GM23338 (cell line): ENCODE results near the gene PPM1H. TPM values are rescaled to one million over a fixed set of nuclear protein-coding genes. Genes with fewer than 3 reads are reported as not detected.

ENCODE experiments used
- ATAC-seq: fragments of 200-7000 bp; cut with Tn5 transposase; 3 replicates; pipeline ENCODE4 v1.9.1; 2020
- DNase-seq: peaks from one replicate; pipeline ENCODE4 v3.0.0-alpha.2; 2015; ENCODE audit warnings: low spot score
- H2AFZ ChIP-seq: fragments of 200-600 bp; sonication (generic); 2 replicates; pipeline ENCODE4 v1.8.0; 2016; ENCODE audit warnings: antibody characterized with exemption, mild to moderate bottlenecking, moderate library complexity
- H3F3A ChIP-seq: fragments of 200-600 bp; sonication (generic); replicated peaks from 2 replicates; pipeline ENCODE4 v1.8.0; 2017; ENCODE audit warnings: antibody characterized with exemption, mixed run types, low read depth
- H3K27ac ChIP-seq: fragments of 200-600 bp; sonication (generic); 2 replicates; pipeline ENCODE4 v1.6.1; 2016; ENCODE audit warnings: low read depth
- H3K27me3 ChIP-seq: fragments of 200-600 bp; sonication (generic); 2 replicates; pipeline ENCODE4 v1.8.0; 2016; ENCODE audit warnings: mild to moderate bottlenecking, mixed run types, moderate library complexity; ENCODE audit not compliant: insufficient read depth
- H3K36me3 ChIP-seq: fragments of 200-600 bp; sonication (generic); 2 replicates; pipeline ENCODE4 v1.8.0; 2016; ENCODE audit warnings: mild to moderate bottlenecking; ENCODE audit not compliant: insufficient read depth
- H3K4me1 ChIP-seq: fragments of 200-600 bp; sonication (generic); 2 replicates; pipeline ENCODE4 v1.8.0; 2016; ENCODE audit warnings: mild to moderate bottlenecking, moderate library complexity; ENCODE audit not compliant: insufficient read depth
- H3K4me2 ChIP-seq: fragments of 200-600 bp; sonication (generic); 2 replicates; pipeline ENCODE4 v1.7.1; 2017; ENCODE audit warnings: mixed run types
- H3K4me3 ChIP-seq: fragments of 200-600 bp; sonication (generic); 2 replicates; pipeline ENCODE4 v1.6.1; 2016; ENCODE audit warnings: mixed run types
- H3K79me2 ChIP-seq: fragments of 200-600 bp; sonication (generic); replicated peaks from 2 replicates; pipeline ENCODE4 v1.8.0; 2017; ENCODE audit warnings: mild to moderate bottlenecking; ENCODE audit not compliant: insufficient read depth
- H3K9me2 ChIP-seq: fragments of 200-600 bp; sonication (generic); 2 replicates; pipeline ENCODE4 v1.8.0; 2017; ENCODE audit not compliant: insufficient read depth
- H4K20me1 ChIP-seq: fragments of 200-600 bp; sonication (generic); replicated peaks from 2 replicates; pipeline ENCODE4 v1.8.0; 2017; ENCODE audit warnings: mild to moderate bottlenecking; ENCODE audit not compliant: insufficient read depth
- H3K27ac Mint-ChIP-seq: 2 replicates; pipeline ENCODE4 v1.8.0; 2020; ENCODE audit warnings: inconsistent platforms, mild to moderate bottlenecking, moderate library complexity, mixed read lengths
- H3K27me3 Mint-ChIP-seq: 3 replicates; pipeline ENCODE4 v1.8.0; 2022; ENCODE audit warnings: low read depth, mild to moderate bottlenecking, moderate library complexity, mixed read lengths, inconsistent platforms; ENCODE audit not compliant: insufficient read depth, poor library complexity
- H3K36me3 Mint-ChIP-seq: 3 replicates; pipeline ENCODE4 v1.8.0; 2021; ENCODE audit warnings: low read depth, mild to moderate bottlenecking, inconsistent platforms, moderate library complexity, mixed read lengths
- H3K4me1 Mint-ChIP-seq: 3 replicates; pipeline ENCODE4 v1.8.0; 2020; ENCODE audit warnings: mild to moderate bottlenecking, inconsistent platforms, mixed read lengths
- H3K4me3 Mint-ChIP-seq: 3 replicates; pipeline ENCODE4 v1.8.0; 2021; ENCODE audit warnings: moderate library complexity, mild to moderate bottlenecking, inconsistent platforms, mixed read lengths
- H3K9me3 Mint-ChIP-seq: 3 replicates; pipeline ENCODE4 v1.8.0; 2020; ENCODE audit warnings: moderate library complexity, mild to moderate bottlenecking, inconsistent platforms, mixed read lengths
- CREB1 ChIP-seq: fragments of 250-450 bp; sonication (Bioruptor Pico); IDR thresholded peaks from 2 replicates; pipeline ENCODE4 v1.5.0; 2020; ENCODE audit warnings: low read depth, mild to moderate bottlenecking, moderate library complexity
- EZH2 ChIP-seq: fragments of 200-600 bp; sonication (generic); IDR thresholded peaks from one replicate; pipeline ENCODE4 v1.8.0; 2017; ENCODE audit warnings: antibody characterized with exemption, mild to moderate bottlenecking, low read depth; ENCODE audit not compliant: unreplicated experiment
- NANOG ChIP-seq: IDR thresholded peaks from 2 replicates; pipeline ENCODE4 v1.6.1; 2016; ENCODE audit warnings: antibody characterized with exemption, borderline replicate concordance
- POLR2AphosphoS5 ChIP-seq: IDR thresholded peaks from 2 replicates; pipeline ENCODE4 v1.6.1; 2016; ENCODE audit warnings: antibody characterized with exemption, low read depth
- STAT1 ChIP-seq: IDR thresholded peaks from one replicate; pipeline ENCODE4 v1.6.1; 2016; ENCODE audit warnings: antibody characterized with exemption; ENCODE audit not compliant: unreplicated experiment
- ZNF114 ChIP-seq: fragments of 250-450 bp; sonication (Bioruptor Pico); IDR thresholded peaks from 2 replicates; pipeline ENCODE4 v1.5.0; 2020; ENCODE audit warnings: mild to moderate bottlenecking, moderate library complexity
- ZNF331 ChIP-seq: fragments of 250-450 bp; sonication (Bioruptor Pico); IDR thresholded peaks from 2 replicates; pipeline ENCODE4 v1.5.0; 2020; ENCODE audit warnings: low read depth, mild to moderate bottlenecking, moderate library complexity
- polyA plus RNA-seq: library from polyadenylated mRNA; unstranded; fragments of >200 nt; fragmentation: Nextera tagmentation; extraction: Ambion mirVana; gene quantifications from 2 replicates; pipeline ENCODE4 v1.2.1, GENCODE V29; 2016
- total RNA-seq: library from RNA; depleted of rRNA; stranded (reverse); fragments of >200 nt; shearing (Covaris generic); gene quantifications from 2 replicates; pipeline ENCODE4 v1.2.3, GENCODE V29; 2014
- TF ChIP-seq, protein P1 (sequence below): IDR thresholded peaks from 2 replicates; pipeline ENCODE4 v1.6.1; 2016; ENCODE audit warnings: antibody characterized with exemption
- TF ChIP-seq, protein P2 (sequence below), 2 experiments: fragments of 200-600 bp in 1 of 2; sonication (generic) in 1 of 2; conservative IDR thresholded peaks; 2 replicates each; pipeline versions ENCODE4 v1.5.1 to v1.6.1; 2016 to 2017; ENCODE audit warnings: antibody characterized with exemption in 2 of 2, low read depth in 2 of 2, mild to moderate bottlenecking in 2 of 2, moderate library complexity in 1 of 2
- TF ChIP-seq, protein P3 (sequence below): IDR thresholded peaks from one replicate; pipeline ENCODE4 v1.6.1; 2018; ENCODE audit warnings: antibody characterized with exemption; ENCODE audit not compliant: unreplicated experiment
- TF ChIP-seq, protein P4 (sequence below): fragments of 250-450 bp; sonication (Bioruptor Pico); IDR thresholded peaks from 2 replicates; pipeline ENCODE4 v1.5.0; 2020; ENCODE audit warnings: mild to moderate bottlenecking, moderate library complexity

PPM1H gene
- total and polyA plus RNA-seq, 2 experiments from 2014 or later = 11.4 to 41.2 TPM

DNA sequence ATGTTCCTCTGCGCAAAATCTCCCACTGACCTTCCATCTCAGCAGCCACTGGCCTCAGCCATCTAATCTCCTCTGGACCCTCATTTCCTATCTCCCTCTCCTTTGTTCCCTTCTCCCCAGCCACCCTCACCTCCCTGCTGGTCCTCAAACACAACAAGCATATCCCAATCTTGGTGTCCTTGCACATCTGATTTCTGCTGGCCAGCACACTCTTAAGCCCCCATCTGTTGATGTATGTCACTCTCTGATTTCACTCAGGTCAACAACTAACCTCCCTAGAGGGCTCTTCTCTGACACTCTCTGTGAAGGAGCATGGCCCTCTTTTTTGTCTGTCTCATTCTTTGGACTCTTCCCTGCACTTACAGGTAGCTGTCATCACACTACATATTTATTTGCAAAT lies 25.6 kb downstream of the PPM1H start:
- TF ChIP-seq ZNF114 (CRISPR knock-in tag) (no peak), CREB1 (no peak), POLR2AphosphoS5 (no peak), EZH2 (no peak), STAT1 (no peak), NANOG (no peak), ZNF331 (CRISPR knock-in tag) (no peak)
- TF ChIP-seq, protein P1, sequence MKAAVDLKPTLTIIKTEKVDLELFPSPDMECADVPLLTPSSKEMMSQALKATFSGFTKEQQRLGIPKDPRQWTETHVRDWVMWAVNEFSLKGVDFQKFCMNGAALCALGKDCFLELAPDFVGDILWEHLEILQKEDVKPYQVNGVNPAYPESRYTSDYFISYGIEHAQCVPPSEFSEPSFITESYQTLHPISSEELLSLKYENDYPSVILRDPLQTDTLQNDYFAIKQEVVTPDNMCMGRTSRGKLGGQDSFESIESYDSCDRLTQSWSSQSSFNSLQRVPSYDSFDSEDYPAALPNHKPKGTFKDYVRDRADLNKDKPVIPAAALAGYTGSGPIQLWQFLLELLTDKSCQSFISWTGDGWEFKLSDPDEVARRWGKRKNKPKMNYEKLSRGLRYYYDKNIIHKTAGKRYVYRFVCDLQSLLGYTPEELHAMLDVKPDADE = no peak
- TF ChIP-seq, protein P2, sequence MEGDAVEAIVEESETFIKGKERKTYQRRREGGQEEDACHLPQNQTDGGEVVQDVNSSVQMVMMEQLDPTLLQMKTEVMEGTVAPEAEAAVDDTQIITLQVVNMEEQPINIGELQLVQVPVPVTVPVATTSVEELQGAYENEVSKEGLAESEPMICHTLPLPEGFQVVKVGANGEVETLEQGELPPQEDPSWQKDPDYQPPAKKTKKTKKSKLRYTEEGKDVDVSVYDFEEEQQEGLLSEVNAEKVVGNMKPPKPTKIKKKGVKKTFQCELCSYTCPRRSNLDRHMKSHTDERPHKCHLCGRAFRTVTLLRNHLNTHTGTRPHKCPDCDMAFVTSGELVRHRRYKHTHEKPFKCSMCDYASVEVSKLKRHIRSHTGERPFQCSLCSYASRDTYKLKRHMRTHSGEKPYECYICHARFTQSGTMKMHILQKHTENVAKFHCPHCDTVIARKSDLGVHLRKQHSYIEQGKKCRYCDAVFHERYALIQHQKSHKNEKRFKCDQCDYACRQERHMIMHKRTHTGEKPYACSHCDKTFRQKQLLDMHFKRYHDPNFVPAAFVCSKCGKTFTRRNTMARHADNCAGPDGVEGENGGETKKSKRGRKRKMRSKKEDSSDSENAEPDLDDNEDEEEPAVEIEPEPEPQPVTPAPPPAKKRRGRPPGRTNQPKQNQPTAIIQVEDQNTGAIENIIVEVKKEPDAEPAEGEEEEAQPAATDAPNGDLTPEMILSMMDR (conservative IDR thresholded peaks at IDR 0.05; ENCODE audit: low read depth in 2 of 2) = no peak
- TF ChIP-seq, protein P3, sequence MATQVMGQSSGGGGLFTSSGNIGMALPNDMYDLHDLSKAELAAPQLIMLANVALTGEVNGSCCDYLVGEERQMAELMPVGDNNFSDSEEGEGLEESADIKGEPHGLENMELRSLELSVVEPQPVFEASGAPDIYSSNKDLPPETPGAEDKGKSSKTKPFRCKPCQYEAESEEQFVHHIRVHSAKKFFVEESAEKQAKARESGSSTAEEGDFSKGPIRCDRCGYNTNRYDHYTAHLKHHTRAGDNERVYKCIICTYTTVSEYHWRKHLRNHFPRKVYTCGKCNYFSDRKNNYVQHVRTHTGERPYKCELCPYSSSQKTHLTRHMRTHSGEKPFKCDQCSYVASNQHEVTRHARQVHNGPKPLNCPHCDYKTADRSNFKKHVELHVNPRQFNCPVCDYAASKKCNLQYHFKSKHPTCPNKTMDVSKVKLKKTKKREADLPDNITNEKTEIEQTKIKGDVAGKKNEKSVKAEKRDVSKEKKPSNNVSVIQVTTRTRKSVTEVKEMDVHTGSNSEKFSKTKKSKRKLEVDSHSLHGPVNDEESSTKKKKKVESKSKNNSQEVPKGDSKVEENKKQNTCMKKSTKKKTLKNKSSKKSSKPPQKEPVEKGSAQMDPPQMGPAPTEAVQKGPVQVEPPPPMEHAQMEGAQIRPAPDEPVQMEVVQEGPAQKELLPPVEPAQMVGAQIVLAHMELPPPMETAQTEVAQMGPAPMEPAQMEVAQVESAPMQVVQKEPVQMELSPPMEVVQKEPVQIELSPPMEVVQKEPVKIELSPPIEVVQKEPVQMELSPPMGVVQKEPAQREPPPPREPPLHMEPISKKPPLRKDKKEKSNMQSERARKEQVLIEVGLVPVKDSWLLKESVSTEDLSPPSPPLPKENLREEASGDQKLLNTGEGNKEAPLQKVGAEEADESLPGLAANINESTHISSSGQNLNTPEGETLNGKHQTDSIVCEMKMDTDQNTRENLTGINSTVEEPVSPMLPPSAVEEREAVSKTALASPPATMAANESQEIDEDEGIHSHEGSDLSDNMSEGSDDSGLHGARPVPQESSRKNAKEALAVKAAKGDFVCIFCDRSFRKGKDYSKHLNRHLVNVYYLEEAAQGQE = no peak
- TF ChIP-seq, protein P4, sequence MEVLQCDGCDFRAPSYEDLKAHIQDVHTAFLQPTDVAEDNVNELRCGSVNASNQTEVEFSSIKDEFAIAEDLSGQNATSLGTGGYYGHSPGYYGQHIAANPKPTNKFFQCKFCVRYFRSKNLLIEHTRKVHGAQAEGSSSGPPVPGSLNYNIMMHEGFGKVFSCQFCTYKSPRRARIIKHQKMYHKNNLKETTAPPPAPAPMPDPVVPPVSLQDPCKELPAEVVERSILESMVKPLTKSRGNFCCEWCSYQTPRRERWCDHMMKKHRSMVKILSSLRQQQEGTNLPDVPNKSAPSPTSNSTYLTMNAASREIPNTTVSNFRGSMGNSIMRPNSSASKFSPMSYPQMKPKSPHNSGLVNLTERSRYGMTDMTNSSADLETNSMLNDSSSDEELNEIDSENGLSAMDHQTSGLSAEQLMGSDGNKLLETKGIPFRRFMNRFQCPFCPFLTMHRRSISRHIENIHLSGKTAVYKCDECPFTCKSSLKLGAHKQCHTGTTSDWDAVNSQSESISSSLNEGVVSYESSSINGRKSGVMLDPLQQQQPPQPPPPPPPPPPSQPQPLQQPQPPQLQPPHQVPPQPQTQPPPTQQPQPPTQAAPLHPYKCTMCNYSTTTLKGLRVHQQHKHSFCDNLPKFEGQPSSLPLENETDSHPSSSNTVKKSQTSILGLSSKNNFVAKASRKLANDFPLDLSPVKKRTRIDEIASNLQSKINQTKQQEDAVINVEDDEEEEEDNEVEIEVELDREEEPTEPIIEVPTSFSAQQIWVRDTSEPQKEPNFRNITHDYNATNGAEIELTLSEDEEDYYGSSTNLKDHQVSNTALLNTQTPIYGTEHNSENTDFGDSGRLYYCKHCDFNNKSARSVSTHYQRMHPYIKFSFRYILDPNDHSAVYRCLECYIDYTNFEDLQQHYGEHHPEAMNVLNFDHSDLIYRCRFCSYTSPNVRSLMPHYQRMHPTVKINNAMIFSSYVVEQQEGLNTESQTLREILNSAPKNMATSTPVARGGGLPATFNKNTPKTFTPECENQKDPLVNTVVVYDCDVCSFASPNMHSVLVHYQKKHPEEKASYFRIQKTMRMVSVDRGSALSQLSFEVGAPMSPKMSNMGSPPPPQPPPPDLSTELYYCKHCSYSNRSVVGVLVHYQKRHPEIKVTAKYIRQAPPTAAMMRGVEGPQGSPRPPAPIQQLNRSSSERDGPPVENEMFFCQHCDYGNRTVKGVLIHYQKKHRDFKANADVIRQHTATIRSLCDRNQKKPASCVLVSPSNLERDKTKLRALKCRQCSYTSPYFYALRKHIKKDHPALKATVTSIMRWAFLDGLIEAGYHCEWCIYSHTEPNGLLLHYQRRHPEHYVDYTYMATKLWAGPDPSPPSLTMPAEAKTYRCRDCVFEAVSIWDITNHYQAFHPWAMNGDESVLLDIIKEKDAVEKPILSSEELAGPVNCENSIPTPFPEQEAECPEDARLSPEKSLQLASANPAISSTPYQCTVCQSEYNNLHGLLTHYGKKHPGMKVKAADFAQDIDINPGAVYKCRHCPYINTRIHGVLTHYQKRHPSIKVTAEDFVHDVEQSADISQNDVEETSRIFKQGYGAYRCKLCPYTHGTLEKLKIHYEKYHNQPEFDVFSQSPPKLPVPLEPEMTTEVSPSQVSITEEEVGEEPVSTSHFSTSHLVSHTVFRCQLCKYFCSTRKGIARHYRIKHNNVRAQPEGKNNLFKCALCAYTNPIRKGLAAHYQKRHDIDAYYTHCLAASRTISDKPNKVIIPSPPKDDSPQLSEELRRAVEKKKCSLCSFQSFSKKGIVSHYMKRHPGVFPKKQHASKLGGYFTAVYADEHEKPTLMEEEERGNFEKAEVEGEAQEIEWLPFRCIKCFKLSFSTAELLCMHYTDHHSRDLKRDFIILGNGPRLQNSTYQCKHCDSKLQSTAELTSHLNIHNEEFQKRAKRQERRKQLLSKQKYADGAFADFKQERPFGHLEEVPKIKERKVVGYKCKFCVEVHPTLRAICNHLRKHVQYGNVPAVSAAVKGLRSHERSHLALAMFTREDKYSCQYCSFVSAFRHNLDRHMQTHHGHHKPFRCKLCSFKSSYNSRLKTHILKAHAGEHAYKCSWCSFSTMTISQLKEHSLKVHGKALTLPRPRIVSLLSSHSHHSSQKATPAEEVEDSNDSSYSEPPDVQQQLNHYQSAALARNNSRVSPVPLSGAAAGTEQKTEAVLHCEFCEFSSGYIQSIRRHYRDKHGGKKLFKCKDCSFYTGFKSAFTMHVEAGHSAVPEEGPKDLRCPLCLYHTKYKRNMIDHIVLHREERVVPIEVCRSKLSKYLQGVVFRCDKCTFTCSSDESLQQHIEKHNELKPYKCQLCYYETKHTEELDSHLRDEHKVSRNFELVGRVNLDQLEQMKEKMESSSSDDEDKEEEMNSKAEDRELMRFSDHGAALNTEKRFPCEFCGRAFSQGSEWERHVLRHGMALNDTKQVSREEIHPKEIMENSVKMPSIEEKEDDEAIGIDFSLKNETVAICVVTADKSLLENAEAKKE (CRISPR knock-in tag) = no peak
- no peak overlapping the region for H2AFZ ChIP-seq
- peaks cover 13% of the 10 kb centered on the region for H3K4me1 ChIP-seq
- H3K27ac ChIP-seq = no peak overlapping the region
- peaks cover 43% of the 10 kb centered on the region for H3K4me1 Mint-ChIP-seq
- H3F3A ChIP-seq = no peaks in the 10 kb centered on the region
- peak overlapping the region; percentile 3; the same call in 1 of the 2 replicates for H3K27ac Mint-ChIP-seq
- H4K20me1 ChIP-seq = peaks cover 6% of the 10 kb centered on the region
- peaks cover 10% of the 10 kb centered on the region; the same call in 2 of the 3 replicates for H3K36me3 Mint-ChIP-seq
- H3K4me3 ChIP-seq = no peak overlapping the region
- ATAC-seq = no peak
- H3K36me3 ChIP-seq = no peaks in the 10 kb centered on the region
- no peaks in the 10 kb centered on the region for H3K9me3 Mint-ChIP-seq
- DNase-seq = no peak
- no peak overlapping the region for H3K4me3 Mint-ChIP-seq
- peaks cover 2% of the 10 kb centered on the region for H3K27me3 Mint-ChIP-seq
- H3K9me2 ChIP-seq = no peaks in the 10 kb centered on the region
- peaks cover 69% of the 10 kb centered on the region for H3K79me2 ChIP-seq
- H3K4me2 ChIP-seq = no peak overlapping the region
- no peaks in the 10 kb centered on the region for H3K27me3 ChIP-seq
